Measurements from ENCODE around the gene TM4SF4. TPM values are rescaled to one million over a fixed set of nuclear protein-coding genes. Genes with fewer than 3 reads are reported as not detected.

The TM4SF4 gene
- polyA plus RNA-seq, 1 donor (not counting 4 experiments of a cell fraction or from before 2014, with no cell fraction given) = not detected

DNA sequence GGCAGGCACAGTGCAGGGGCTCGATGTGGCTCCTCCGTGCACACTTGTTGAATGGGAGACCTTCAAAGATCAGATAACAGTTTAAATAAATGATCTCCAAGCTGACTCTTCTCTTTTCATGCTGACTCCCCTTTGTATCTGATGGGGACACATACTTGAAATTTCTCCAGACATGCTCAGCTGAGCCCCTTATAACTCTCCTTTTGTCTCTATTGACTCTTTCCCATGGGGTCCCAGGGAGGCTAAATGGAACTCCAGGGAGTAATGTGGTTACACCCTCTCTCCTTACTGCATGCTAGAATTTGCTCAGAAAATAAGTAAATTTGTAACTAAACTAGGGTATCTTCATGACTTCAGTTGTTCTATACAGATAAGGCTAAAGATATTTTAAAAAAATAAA is 48.2 kb upstream of the TM4SF4 start:
- dilution Hi-C loops (cut with MboI; ENCODE audit: extremely low pct_ligation_motif_present, low sequenced_read_pairs) = no loop called here
- Histone ChIP-seq H3K9ac (ENCODE audit: control insufficient read depth, extremely low read depth, insufficient read depth, low read length) (no peak overlapping the region), H2AFZ (ENCODE audit: control insufficient read depth, low read length) (no peak overlapping the region), H3K79me2 (ENCODE audit: control insufficient read depth, insufficient read depth, low read length) (no peaks in the 10 kb centered on the region), H4K20me1 (ENCODE audit: control insufficient read depth, extremely low read depth, insufficient read depth, low read length) (no peaks in the 10 kb centered on the region), H3K9me3 (ENCODE audit: control insufficient read depth, low read depth, low read length) (no peaks in the 10 kb centered on the region), H3K4me2 (ENCODE audit: control insufficient read depth, extremely low read depth, insufficient read depth, low read depth, low read length) (no peak overlapping the region), H3K27me3 (ENCODE audit: control insufficient read depth, extremely low read depth, insufficient read depth, low read length) (no peaks in the 10 kb centered on the region), H3K27ac (ENCODE audit: control insufficient read depth, insufficient read depth, low read length) (no peak overlapping the region), H3K4me1 (ENCODE audit: control insufficient read depth, extremely low read depth, insufficient read depth, low read length) (no peaks in the 10 kb centered on the region), H3K9me1 (ENCODE audit: control insufficient read depth, extremely low read depth, insufficient read depth, low read length) (no peaks in the 10 kb centered on the region), H3K36me3 (ENCODE audit: control insufficient read depth in 2 of 2, extremely low read depth in 1 of 2, insufficient read depth in 2 of 2, low read length in 2 of 2) (no peaks in the 10 kb centered on the region), H3K4me3 (ENCODE audit: control insufficient read depth in 2 of 3, extremely low read depth in 1 of 3, insufficient read depth in 2 of 3, low read depth in 1 of 3, low read length in 3 of 3) (no peak overlapping the region)
- FAIRE-seq = no peak
- no peak for TF ChIP-seq EZH2 (IDR thresholded peaks at IDR 0.05; ENCODE audit: low read length)
- TF ChIP-seq CTCF (optimal IDR thresholded peaks at IDR 0.05 in 1 of 3, IDR thresholded peaks at IDR 0.05 in 1 of 3, conservative IDR thresholded peaks at IDR 0.05 in 1 of 3; ENCODE audit: extremely low read depth in 1 of 3, insufficient read depth in 2 of 3, low read length in 3 of 3) = no peak
- DNase-seq (ENCODE audit: low read depth, low spot score) = no peak

GRCh38 chr3:149428087-149428486 is 46.4 kb upstream of the TM4SF4 start:
- no peak overlapping the region for H3K9ac ChIP-seq (ENCODE audit: control insufficient read depth, extremely low read depth, insufficient read depth, low read length)
- no peak for TF ChIP-seq EZH2 (IDR thresholded peaks at IDR 0.05; ENCODE audit: low read length)
- TF ChIP-seq CTCF (optimal IDR thresholded peaks at IDR 0.05 in 1 of 3, IDR thresholded peaks at IDR 0.05 in 1 of 3, conservative IDR thresholded peaks at IDR 0.05 in 1 of 3; ENCODE audit: extremely low read depth in 1 of 3, insufficient read depth in 2 of 3, low read length in 3 of 3) = no peak
- no peak for FAIRE-seq
- no peaks in the 10 kb centered on the region for H3K9me3 ChIP-seq (ENCODE audit: control insufficient read depth, low read depth, low read length)
- no peaks in the 10 kb centered on the region for H3K27me3 ChIP-seq (ENCODE audit: control insufficient read depth, extremely low read depth, insufficient read depth, low read length)
- H3K9me1 ChIP-seq (ENCODE audit: control insufficient read depth, extremely low read depth, insufficient read depth, low read length) = no peaks in the 10 kb centered on the region
- H2AFZ ChIP-seq (ENCODE audit: control insufficient read depth, low read length) = no peak overlapping the region
- H3K4me1 ChIP-seq (ENCODE audit: control insufficient read depth, extremely low read depth, insufficient read depth, low read length) = no peaks in the 10 kb centered on the region
- H3K36me3 ChIP-seq (ENCODE audit: control insufficient read depth in 2 of 2, extremely low read depth in 1 of 2, insufficient read depth in 2 of 2, low read length in 2 of 2) = no peaks in the 10 kb centered on the region
- H4K20me1 ChIP-seq (ENCODE audit: control insufficient read depth, extremely low read depth, insufficient read depth, low read length) = no peaks in the 10 kb centered on the region
- H3K4me2 ChIP-seq (ENCODE audit: control insufficient read depth, extremely low read depth, insufficient read depth, low read depth, low read length) = no peak overlapping the region
- no peak for DNase-seq (ENCODE audit: low read depth, low spot score)
- dilution Hi-C loops (cut with MboI; ENCODE audit: extremely low pct_ligation_motif_present, low sequenced_read_pairs) = no loop called here
- H3K4me3 ChIP-seq (ENCODE audit: control insufficient read depth in 2 of 3, extremely low read depth in 1 of 3, insufficient read depth in 2 of 3, low read depth in 1 of 3, low read length in 3 of 3) = no peak overlapping the region
- H3K79me2 ChIP-seq (ENCODE audit: control insufficient read depth, insufficient read depth, low read length) = no peaks in the 10 kb centered on the region
- no peak overlapping the region for H3K27ac ChIP-seq (ENCODE audit: control insufficient read depth, insufficient read depth, low read length)

Data from keratinocyte (primary cell).